Measurements from ENCODE around the gene CFDP1.

The CFDP1 gene

DNA sequence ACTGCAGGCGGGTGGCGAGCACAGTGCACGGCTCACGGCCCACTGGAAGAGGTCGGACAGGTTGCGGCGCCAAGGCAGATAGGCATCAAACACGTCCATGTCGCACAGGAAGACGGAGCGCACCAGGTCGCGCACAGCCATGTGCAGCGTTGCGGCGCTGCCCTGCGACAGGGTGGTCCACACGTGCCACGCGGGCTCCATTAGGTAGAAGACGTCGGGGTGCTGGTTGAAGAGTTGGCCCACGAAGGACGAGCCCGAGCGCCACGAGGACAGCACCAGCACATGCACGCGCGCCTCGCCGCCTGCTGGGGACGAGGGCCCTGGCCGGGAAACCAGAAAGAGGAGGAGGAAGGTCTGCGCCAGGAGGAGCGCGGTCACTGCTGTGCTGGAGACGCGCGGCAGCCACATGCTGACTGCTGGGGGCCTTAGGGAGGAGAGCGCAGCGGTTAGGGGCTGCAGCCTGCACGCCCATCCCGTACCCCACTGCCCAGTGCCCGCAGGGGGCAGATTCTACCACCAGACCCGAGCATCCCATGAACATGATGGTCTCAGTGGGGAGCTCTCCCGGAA, 46.2 kb upstream of the CFDP1 start:
- no peak for TF ChIP-seq EZH2phosphoT487 (IDR thresholded peaks at IDR 0.05; ENCODE audit: borderline replicate concordance, low read length)
- TF ChIP-seq, protein P1, sequence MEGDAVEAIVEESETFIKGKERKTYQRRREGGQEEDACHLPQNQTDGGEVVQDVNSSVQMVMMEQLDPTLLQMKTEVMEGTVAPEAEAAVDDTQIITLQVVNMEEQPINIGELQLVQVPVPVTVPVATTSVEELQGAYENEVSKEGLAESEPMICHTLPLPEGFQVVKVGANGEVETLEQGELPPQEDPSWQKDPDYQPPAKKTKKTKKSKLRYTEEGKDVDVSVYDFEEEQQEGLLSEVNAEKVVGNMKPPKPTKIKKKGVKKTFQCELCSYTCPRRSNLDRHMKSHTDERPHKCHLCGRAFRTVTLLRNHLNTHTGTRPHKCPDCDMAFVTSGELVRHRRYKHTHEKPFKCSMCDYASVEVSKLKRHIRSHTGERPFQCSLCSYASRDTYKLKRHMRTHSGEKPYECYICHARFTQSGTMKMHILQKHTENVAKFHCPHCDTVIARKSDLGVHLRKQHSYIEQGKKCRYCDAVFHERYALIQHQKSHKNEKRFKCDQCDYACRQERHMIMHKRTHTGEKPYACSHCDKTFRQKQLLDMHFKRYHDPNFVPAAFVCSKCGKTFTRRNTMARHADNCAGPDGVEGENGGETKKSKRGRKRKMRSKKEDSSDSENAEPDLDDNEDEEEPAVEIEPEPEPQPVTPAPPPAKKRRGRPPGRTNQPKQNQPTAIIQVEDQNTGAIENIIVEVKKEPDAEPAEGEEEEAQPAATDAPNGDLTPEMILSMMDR (IDR thresholded peaks at IDR 0.05; ENCODE audit: low read depth, low read length, poor library complexity, severe bottlenecking) = no peak
- Histone ChIP-seq H3K36me3 (ENCODE audit: control insufficient read depth, low read length) (no peaks in the 10 kb centered on the region), H3K4me3 (ENCODE audit: low read length) (no peak overlapping the region), H3K4me1 (ENCODE audit: control insufficient read depth, low read length) (peaks cover 2% of the 10 kb centered on the region), H3K9me2 (replicated peaks; ENCODE audit: control insufficient read depth, low read length) (no peaks in the 10 kb centered on the region), H3K27me3 (ENCODE audit: control insufficient read depth, low read length) (no peaks in the 10 kb centered on the region), H3K79me2 (ENCODE audit: control insufficient read depth, low read length) (no peaks in the 10 kb centered on the region), H3K4me2 (ENCODE audit: low read length) (no peak overlapping the region), H3K27ac (ENCODE audit: low read depth, low read length) (no peak overlapping the region), H4K20me1 (ENCODE audit: control insufficient read depth, insufficient read depth, low read depth, low read length) (no peaks in the 10 kb centered on the region), H3K9me3 (ENCODE audit: control insufficient read depth, insufficient read depth, low read length) (no peaks in the 10 kb centered on the region), H3F3A (ENCODE audit: control insufficient read depth, insufficient read depth) (no peaks in the 10 kb centered on the region)

DNA sequence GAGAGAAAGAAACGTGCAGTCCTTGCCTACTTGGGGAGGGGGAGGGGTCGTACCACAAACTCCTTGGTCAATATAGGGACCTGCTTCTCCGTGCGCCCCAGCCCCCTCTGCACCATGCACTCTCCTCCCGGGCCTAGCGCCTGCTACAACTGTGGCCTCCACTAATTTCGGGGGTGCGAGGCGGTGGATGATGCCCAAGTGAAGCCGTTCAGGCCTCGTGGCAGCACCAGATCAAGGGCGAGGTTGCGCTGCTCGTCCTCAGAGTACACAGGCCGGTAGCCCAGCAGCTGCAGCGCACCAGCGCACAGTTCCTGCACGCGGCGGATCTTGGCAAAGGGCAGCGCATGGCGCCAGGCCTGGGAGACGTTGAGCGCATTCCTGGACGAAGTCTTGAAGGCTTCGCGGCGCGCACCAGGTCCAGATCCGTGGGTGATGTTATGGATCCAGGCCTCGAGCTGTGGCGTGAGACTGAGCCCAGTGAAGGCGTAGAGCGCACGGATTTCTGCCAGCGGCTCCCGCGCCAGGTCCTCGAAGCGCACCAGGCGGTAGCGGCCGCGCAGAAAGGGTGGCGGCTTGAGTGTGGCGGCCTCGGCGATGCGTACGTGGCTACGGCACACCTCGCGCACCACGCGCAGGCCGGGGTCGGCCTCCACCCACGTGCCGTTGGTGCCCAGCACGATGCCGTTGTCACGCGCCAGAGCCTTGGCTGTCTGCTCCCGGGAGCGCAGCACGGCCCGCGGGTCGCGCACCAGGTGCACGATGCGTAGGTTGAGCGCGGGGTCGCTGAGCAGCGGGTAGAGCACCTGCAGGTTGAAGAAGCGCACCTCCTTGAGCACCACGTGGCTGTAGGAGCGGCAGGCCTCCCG, 45.4 kb upstream of the CFDP1 start:
- no peak overlapping the region for H3K4me3 ChIP-seq (ENCODE audit: low read length)
- no peaks in the 10 kb centered on the region for H4K20me1 ChIP-seq (ENCODE audit: control insufficient read depth, insufficient read depth, low read depth, low read length)
- no peak for TF ChIP-seq EZH2phosphoT487 (IDR thresholded peaks at IDR 0.05; ENCODE audit: borderline replicate concordance, low read length)
- TF ChIP-seq, protein P1 (IDR thresholded peaks at IDR 0.05; ENCODE audit: low read depth, low read length, poor library complexity, severe bottlenecking) = no peak
- no peaks in the 10 kb centered on the region for H3K9me3 ChIP-seq (ENCODE audit: control insufficient read depth, insufficient read depth, low read length)
- H3K4me1 ChIP-seq (ENCODE audit: control insufficient read depth, low read length) = no peaks in the 10 kb centered on the region
- H3F3A ChIP-seq (ENCODE audit: control insufficient read depth, insufficient read depth) = no peaks in the 10 kb centered on the region
- no peak overlapping the region for H3K4me2 ChIP-seq (ENCODE audit: low read length)
- H3K27me3 ChIP-seq (ENCODE audit: control insufficient read depth, low read length) = no peaks in the 10 kb centered on the region
- no peaks in the 10 kb centered on the region for H3K36me3 ChIP-seq (ENCODE audit: control insufficient read depth, low read length)
- no peaks in the 10 kb centered on the region for H3K9me2 ChIP-seq (replicated peaks; ENCODE audit: control insufficient read depth, low read length)
- H3K79me2 ChIP-seq (ENCODE audit: control insufficient read depth, low read length) = no peaks in the 10 kb centered on the region
- H3K27ac ChIP-seq (ENCODE audit: low read depth, low read length) = no peak overlapping the region

DNA sequence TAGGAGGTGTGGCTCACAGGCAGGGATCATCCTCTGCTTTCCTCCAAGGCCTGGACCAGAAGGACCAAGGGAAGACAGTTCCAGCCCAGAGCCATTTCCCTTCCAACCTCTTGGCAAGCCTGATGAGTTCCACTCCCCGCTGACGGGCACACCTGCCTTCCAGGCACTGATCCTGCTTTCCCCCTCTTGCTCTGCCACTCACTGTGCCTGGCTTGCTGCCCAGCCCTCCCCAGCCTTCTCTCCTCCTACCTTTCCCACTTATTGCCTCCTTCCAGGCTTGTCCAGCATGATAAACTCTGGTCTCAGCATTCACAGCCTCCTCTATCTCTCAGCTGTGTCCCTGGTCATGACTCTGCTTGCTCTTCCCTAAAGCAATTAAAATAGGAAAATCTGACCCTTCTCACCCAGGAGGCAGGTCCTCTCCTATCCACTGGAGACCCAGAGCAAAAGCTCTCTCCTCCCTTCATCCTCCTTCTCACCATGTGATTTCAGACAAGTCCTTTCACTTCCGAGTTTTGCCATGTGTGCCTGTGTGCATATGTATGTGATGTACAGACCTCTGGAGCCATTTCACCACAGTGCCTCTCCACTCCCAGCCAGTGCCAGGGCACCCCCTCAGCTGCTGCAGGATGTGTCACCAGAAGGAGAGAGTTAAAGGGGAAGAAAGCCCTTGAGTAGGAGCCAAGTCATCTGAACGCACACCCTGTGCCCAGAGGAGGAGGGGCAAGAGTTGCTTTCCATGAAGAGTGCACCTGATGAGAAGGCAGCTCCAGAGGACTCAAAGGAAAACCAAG, 44.6 kb upstream of the CFDP1 start:
- Histone ChIP-seq H3K79me2 (ENCODE audit: control insufficient read depth, low read length) (no peaks in the 10 kb centered on the region), H3K4me3 (ENCODE audit: low read length) (no peak overlapping the region), H3K4me2 (ENCODE audit: low read length) (no peak overlapping the region), H3K9me3 (ENCODE audit: control insufficient read depth, insufficient read depth, low read length) (no peaks in the 10 kb centered on the region), H3F3A (ENCODE audit: control insufficient read depth, insufficient read depth) (no peaks in the 10 kb centered on the region), H3K27me3 (ENCODE audit: control insufficient read depth, low read length) (no peaks in the 10 kb centered on the region), H3K36me3 (ENCODE audit: control insufficient read depth, low read length) (no peaks in the 10 kb centered on the region), H3K4me1 (ENCODE audit: control insufficient read depth, low read length) (no peaks in the 10 kb centered on the region), H4K20me1 (ENCODE audit: control insufficient read depth, insufficient read depth, low read depth, low read length) (no peaks in the 10 kb centered on the region), H3K9me2 (replicated peaks; ENCODE audit: control insufficient read depth, low read length) (no peaks in the 10 kb centered on the region), H3K27ac (ENCODE audit: low read depth, low read length) (no peak overlapping the region)
- TF ChIP-seq, protein P1 (IDR thresholded peaks at IDR 0.05; ENCODE audit: low read depth, low read length, poor library complexity, severe bottlenecking) = no peak
- TF ChIP-seq EZH2phosphoT487 (IDR thresholded peaks at IDR 0.05; ENCODE audit: borderline replicate concordance, low read length) = no peak

All from DOHH2 (cell line).